Stomach smooth muscle (tissue), 2 donors: ENCODE results near the gene TTK.
A peak's percentile ranks its signal among the peaks of the same experiment; 100 is the strongest.

Source experiments
- H3K27ac ChIP-seq: one replicate; pipeline ENCODE4 v1.7.0; 2013; ENCODE audit warnings: mild to moderate bottlenecking, low read length, inconsistent platforms
- H3K27me3 ChIP-seq, 2 donors: one replicate each; pipeline ENCODE4 v1.7.0; 2013; ENCODE audit warnings: low read length in 2 of 2; ENCODE audit not compliant: insufficient read depth in 2 of 2, control insufficient read depth in 1 of 2
- H3K36me3 ChIP-seq, 2 donors: one replicate each; pipeline ENCODE4 v1.7.0; 2013; ENCODE audit warnings: low read length in 2 of 2; ENCODE audit not compliant: control insufficient read depth in 2 of 2, insufficient read depth in 2 of 2
- H3K4me1 ChIP-seq: one replicate; pipeline ENCODE4 v1.7.0; 2013; ENCODE audit warnings: low read length; ENCODE audit not compliant: control insufficient read depth, insufficient read depth
- H3K4me3 ChIP-seq, 2 donors: one replicate each; pipeline ENCODE4 v1.7.0; 2013; ENCODE audit warnings: low read length in 2 of 2
- H3K9ac ChIP-seq, 2 donors: one replicate each; pipeline ENCODE4 v1.7.0; 2013; ENCODE audit warnings: low read length in 2 of 2, mild to moderate bottlenecking in 1 of 2
- H3K9me3 ChIP-seq, 2 donors: one replicate each; pipeline ENCODE4 v1.7.0; 2013; ENCODE audit warnings: low read length in 2 of 2; ENCODE audit not compliant: control insufficient read depth in 2 of 2
- donor health status: healthy.
- donor health status: Pancreatic carcinoma.

TTK gene

GRCh38 chr6:80004173-80005072 is at the start of gene TTK:
Gene TTK (plus strand): TSS chr6:80004649. CDS start chr6:80005844, 1,195 bp downstream.
- Histone ChIP-seq H3K27me3 (no peaks in the 10 kb centered on the region), H3K36me3 (no peaks in the 10 kb centered on the region), H3K9me3 (no peaks in the 10 kb centered on the region), H3K4me1 (peaks cover 7% of the 10 kb centered on the region), H3K4me3 (peak within 1 kb of the TSS; percentile 83 to 93), H3K27ac (peak within 1 kb of the TSS; percentile 85), H3K9ac (peak within 1 kb of the TSS; percentile 71 to 89)

- Histone ChIP-seq H3K9me3 (no peaks in the 10 kb centered on the region), H3K4me1 (no peaks in the 10 kb centered on the region), H3K27ac (no peak overlapping the region), H3K4me3 (no peak overlapping the region), H3K9ac (no peak overlapping the region), H3K36me3 (no peaks in the 10 kb centered on the region), H3K27me3 (no peaks in the 10 kb centered on the region)
These were observed 49.6 kb upstream of the TTK start for GRCh38 chr6:79954849-79955248.

GRCh38 chr6:79964607-79965081 is 39.8 kb upstream of the TTK start:
- Histone ChIP-seq H3K36me3 (no peaks in the 10 kb centered on the region), H3K9ac (no peak overlapping the region), H3K4me1 (no peaks in the 10 kb centered on the region), H3K4me3 (no peak overlapping the region), H3K27ac (no peak overlapping the region), H3K9me3 (peaks cover 0 to 4% of the 10 kb centered on the region in 2 donors), H3K27me3 (no peaks in the 10 kb centered on the region)

GRCh38 chr6:79967178-79967577 is 37.3 kb upstream of the TTK start:
- Histone ChIP-seq H3K9me3 (peaks cover 4 to 10% of the 10 kb centered on the region in 2 donors), H3K4me3 (no peak overlapping the region), H3K27ac (no peak overlapping the region), H3K27me3 (no peaks in the 10 kb centered on the region), H3K9ac (no peak overlapping the region), H3K36me3 (no peaks in the 10 kb centered on the region), H3K4me1 (no peaks in the 10 kb centered on the region)

GRCh38 chr6:79969784-79970183 is 34.7 kb upstream of the TTK start:
- no peaks in the 10 kb centered on the region for H3K36me3 ChIP-seq
- H3K9me3 ChIP-seq = peaks cover 4 to 10% of the 10 kb centered on the region in 2 donors
- no peaks in the 10 kb centered on the region for H3K27me3 ChIP-seq
- no peaks in the 10 kb centered on the region for H3K4me1 ChIP-seq
- H3K27ac ChIP-seq = no peak overlapping the region
- H3K9ac ChIP-seq = no peak overlapping the region
- H3K4me3 ChIP-seq = no peak overlapping the region

GRCh38 chr6:79971193-79971592 is 33.3 kb upstream of the TTK start:
- peaks cover 4 to 10% of the 10 kb centered on the region in 2 donors for H3K9me3 ChIP-seq
- no peak overlapping the region for H3K9ac ChIP-seq
- H3K27ac ChIP-seq = no peak overlapping the region
- H3K4me1 ChIP-seq = no peaks in the 10 kb centered on the region
- no peak overlapping the region for H3K4me3 ChIP-seq
- no peaks in the 10 kb centered on the region for H3K36me3 ChIP-seq
- no peaks in the 10 kb centered on the region for H3K27me3 ChIP-seq

- H3K4me1 ChIP-seq = no peaks in the 10 kb centered on the region
- H3K36me3 ChIP-seq = no peaks in the 10 kb centered on the region
- H3K9ac ChIP-seq = no peak overlapping the region
- no peaks in the 10 kb centered on the region for H3K27me3 ChIP-seq
- H3K9me3 ChIP-seq = no peaks in the 10 kb centered on the region
- no peak overlapping the region for H3K4me3 ChIP-seq
- H3K27ac ChIP-seq = no peak overlapping the region
These were observed 22.8 kb upstream of the TTK start for GRCh38 chr6:79981652-79982051.

- no peaks in the 10 kb centered on the region for H3K4me1 ChIP-seq
- H3K9me3 ChIP-seq = no peaks in the 10 kb centered on the region
- H3K36me3 ChIP-seq = no peaks in the 10 kb centered on the region
- no peak overlapping the region for H3K4me3 ChIP-seq
- H3K27ac ChIP-seq = no peak overlapping the region
- H3K9ac ChIP-seq = no peak overlapping the region
- H3K27me3 ChIP-seq = no peaks in the 10 kb centered on the region
These were observed 20.2 kb upstream of the TTK start for GRCh38 chr6:79984261-79984660.

- H3K27me3 ChIP-seq = no peaks in the 10 kb centered on the region
- H3K9me3 ChIP-seq = no peaks in the 10 kb centered on the region
- no peak overlapping the region for H3K4me3 ChIP-seq
- no peak overlapping the region for H3K27ac ChIP-seq
- no peaks in the 10 kb centered on the region for H3K4me1 ChIP-seq
- H3K9ac ChIP-seq = no peak overlapping the region
- H3K36me3 ChIP-seq = no peaks in the 10 kb centered on the region
These were observed 19.3 kb upstream of the TTK start for GRCh38 chr6:79985128-79985527.

- Histone ChIP-seq H3K9ac (no peak overlapping the region), H3K27ac (no peak overlapping the region), H3K4me1 (no peaks in the 10 kb centered on the region), H3K27me3 (no peaks in the 10 kb centered on the region), H3K9me3 (no peaks in the 10 kb centered on the region), H3K4me3 (no peak overlapping the region), H3K36me3 (no peaks in the 10 kb centered on the region)
These were observed 14.8 kb upstream of the TTK start for GRCh38 chr6:79989641-79990040.
